Fibroblast of skin of left biceps (primary cell): ENCODE data around the gene ASTN2.

Source experiments
- DNase-seq, 2 experiments: peaks; one replicate each; pipeline ENCODE4 v3.0.0-alpha.2; 2013; ENCODE audit warnings: low read depth in 2 of 2

ASTN2 gene

GRCh38 chr9:116966199-116966598 lies 448.7 kb downstream of the ASTN2 start:
- DNase-seq, result no peak

GRCh38 chr9:116964258-116964657 lies 450.6 kb downstream of the ASTN2 start:
- DNase-seq, result no peak

- DNase-seq, result peak in 1 of 2 experiments; percentile 3
Observed at GRCh38 chr9:116959809-116960208, 455.0 kb downstream of the ASTN2 start.

GRCh38 chr9:116958881-116959280 lies 456.0 kb downstream of the ASTN2 start:
- no peak for DNase-seq

- no peak for DNase-seq
Observed at GRCh38 chr9:116954731-116955130, 460.1 kb downstream of the ASTN2 start.

- DNase-seq, result no peak
Observed at GRCh38 chr9:116953271-116953670, 461.6 kb downstream of the ASTN2 start.

GRCh38 chr9:116952436-116952810 lies 462.4 kb downstream of the ASTN2 start:
- DNase-seq, result no peak

GRCh38 chr9:116951588-116952435 lies 463.0 kb downstream of the ASTN2 start:
- peak; percentile 92 to 95 for DNase-seq

- no peak for DNase-seq
Observed at GRCh38 chr9:116945817-116946216, 469.0 kb downstream of the ASTN2 start.

GRCh38 chr9:116944714-116945534 lies 469.9 kb downstream of the ASTN2 start:
- DNase-seq, result no peak

- no peak for DNase-seq
Observed at GRCh38 chr9:116943970-116944369, 470.9 kb downstream of the ASTN2 start.

- DNase-seq, result no peak
Observed at GRCh38 chr9:116942593-116943061, 472.2 kb downstream of the ASTN2 start.

- no peak for DNase-seq
Observed at GRCh38 chr9:116941266-116941665, 473.6 kb downstream of the ASTN2 start.

- DNase-seq, result no peak
Observed at GRCh38 chr9:116940614-116941215, 474.1 kb downstream of the ASTN2 start.

- DNase-seq, result no peak
Observed at GRCh38 chr9:116939614-116940013, 475.2 kb downstream of the ASTN2 start.

- DNase-seq, result no peak
Observed at GRCh38 chr9:116939161-116939560, 475.7 kb downstream of the ASTN2 start.

- no peak for DNase-seq
Observed at GRCh38 chr9:116937361-116937760, 477.5 kb downstream of the ASTN2 start.

- no peak for DNase-seq
Observed at GRCh38 chr9:116935149-116935897, 479.5 kb downstream of the ASTN2 start.

GRCh38 chr9:116934131-116934530 lies 480.7 kb downstream of the ASTN2 start:
- no peak for DNase-seq

- DNase-seq, result no peak
Observed at GRCh38 chr9:116933251-116933650, 481.6 kb downstream of the ASTN2 start.

GRCh38 chr9:116929621-116930020 lies 485.2 kb downstream of the ASTN2 start:
- no peak for DNase-seq

GRCh38 chr9:116928884-116929283 lies 486.0 kb downstream of the ASTN2 start:
- no peak for DNase-seq
